Fibroblast of lung (primary cell): ENCODE data around the gene ATF7IP. TPM values are rescaled to one million over a fixed set of nuclear protein-coding genes. Genes with fewer than 3 reads are reported as not detected.
"Not testable (repeated sequence)": the region's sequence is repeated elsewhere in the genome, so short reads cannot be mapped to it uniquely, and the experiment has no call there.

Experiments used
- DNase-seq, 2 donors: peaks; one replicate each; pipeline versions ENCODE4 v3.0.0 to v3.0.0-alpha.2; 2010; ENCODE audit warnings: low read depth in 2 of 2
- H2AFZ ChIP-seq: 2 replicates; pipeline ENCODE4 v1.5.1; 2012; ENCODE audit warnings: low read length, control low read depth, inconsistent platforms
- H3K27ac ChIP-seq: 2 replicates; pipeline ENCODE4 v1.5.1; 2011; ENCODE audit warnings: low read length, control low read depth; ENCODE audit not compliant: insufficient read depth
- H3K27me3 ChIP-seq: 2 replicates; pipeline ENCODE4 v1.5.1; 2011; ENCODE audit warnings: mild to moderate bottlenecking, low read length; ENCODE audit not compliant: control insufficient read depth, insufficient read depth
- H3K36me3 ChIP-seq: 2 replicates; pipeline ENCODE4 v1.5.1; 2011; ENCODE audit warnings: low read length; ENCODE audit not compliant: control insufficient read depth, insufficient read depth
- H3K4me1 ChIP-seq: 2 replicates; pipeline ENCODE4 v1.5.1; 2011; ENCODE audit warnings: low read length; ENCODE audit not compliant: control insufficient read depth, insufficient read depth; ENCODE audit errors: extremely low read depth
- H3K4me2 ChIP-seq: 2 replicates; pipeline ENCODE4 v1.5.1; 2011; ENCODE audit warnings: low read length, control low read depth; ENCODE audit not compliant: insufficient read depth; ENCODE audit errors: extremely low read depth
- H3K4me3 ChIP-seq, 4 experiments: fragments of 200-600 bp in 1 of 4; sonication (generic) in 1 of 4; replicated peaks in 1 of 4; 2 replicates each; pipeline ENCODE4 v1.5.1; 2011 to 2016; ENCODE audit warnings: low read length in 4 of 4, low read depth in 3 of 4, mild to moderate bottlenecking in 3 of 4, control low read depth in 2 of 4, inconsistent platforms in 1 of 4, mixed read lengths in 1 of 4; ENCODE audit not compliant: insufficient read depth in 1 of 4; ENCODE audit errors: control extremely low read depth in 1 of 4
- H3K79me2 ChIP-seq: 2 replicates; pipeline ENCODE4 v1.5.1; 2012; ENCODE audit warnings: mild to moderate bottlenecking, low read length, inconsistent platforms; ENCODE audit not compliant: control insufficient read depth, insufficient read depth
- H3K9ac ChIP-seq: 2 replicates; pipeline ENCODE4 v1.5.1; 2011; ENCODE audit warnings: mild to moderate bottlenecking, low read length, control low read depth; ENCODE audit not compliant: insufficient read depth
- H3K9me3 ChIP-seq: 2 replicates; pipeline ENCODE4 v1.5.1; 2012; ENCODE audit warnings: low read depth, low read length; ENCODE audit not compliant: control insufficient read depth, insufficient read depth
- H4K20me1 ChIP-seq: 2 replicates; pipeline ENCODE4 v1.5.1; 2011; ENCODE audit warnings: low read length; ENCODE audit not compliant: control insufficient read depth, insufficient read depth; ENCODE audit errors: extremely low read depth
- CTCF ChIP-seq, 2 donors: IDR thresholded peaks in 1 of 2; conservative IDR thresholded peaks in 1 of 2; 1 replicate in 1 of 2; 2 replicates in 1 of 2; pipeline ENCODE4 v1.5.1; 2011 to 2012; ENCODE audit warnings: low read length in 2 of 2, control low read depth in 1 of 2, inconsistent platforms in 1 of 2, low read depth in 1 of 2, mild to moderate bottlenecking in 1 of 2
- EZH2 ChIP-seq: IDR thresholded peaks from 2 replicates; pipeline ENCODE4 v1.5.1; 2012; ENCODE audit warnings: low read length, control low read depth, mild to moderate bottlenecking; ENCODE audit errors: missing control alignments
- polyA plus RNA-seq, 2 donors: library from polyadenylated mRNA; depleted of rRNA in 1 of 2; stranded (reverse) in 1 of 2; unstranded in 1 of 2; fragments of >200 nt; gene quantifications; 2 replicates each; pipeline ENCODE4 v1.2.1, GENCODE V29; 2011 to 2012; ENCODE audit warnings: missing spikeins in 1 of 2
- total RNA-seq: library from RNA; depleted of rRNA; stranded (reverse); fragments of >200 nt; gene quantifications from 2 replicates; pipeline ENCODE4 v1.2.1, GENCODE V29; 2014

ATF7IP gene
- total and polyA plus RNA-seq, 2 donors (not counting 1 experiment from before 2014, with no cell fraction given) = 13.1 to 18.0 TPM

DNA sequence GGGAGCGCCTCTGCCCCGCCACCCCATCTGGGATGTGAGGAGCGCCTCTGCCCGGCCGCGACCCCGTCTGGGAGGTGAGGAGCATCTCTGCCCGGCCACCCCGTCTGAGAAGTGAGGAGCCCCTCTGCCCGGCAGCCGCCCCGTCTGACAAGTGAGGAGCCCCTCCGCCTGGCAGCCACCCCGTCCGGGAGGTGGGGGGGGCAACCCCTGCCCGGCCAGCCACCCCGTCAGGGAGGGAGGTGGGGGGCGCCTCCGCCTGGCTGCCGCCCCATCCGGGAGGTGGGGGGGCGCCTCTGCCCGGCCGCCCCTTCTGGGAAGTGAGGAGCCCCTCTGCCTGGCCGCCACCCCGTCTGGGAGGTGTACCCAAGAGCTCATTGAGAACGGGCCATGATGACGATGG lies 10.8 kb upstream of the ATF7IP start:
- H3K79me2 ChIP-seq, H3K27ac ChIP-seq, H3K4me1 ChIP-seq, DNase-seq, H3K36me3 ChIP-seq, H4K20me1 ChIP-seq, H2AFZ ChIP-seq, H3K27me3 ChIP-seq, H3K9me3 ChIP-seq, H3K4me2 ChIP-seq, H3K4me3 ChIP-seq, H3K9ac ChIP-seq: not testable (repeated sequence)

GRCh38 chr12:14356147-14356546 lies 9.3 kb upstream of the ATF7IP start:
- DNase-seq = no peak
- H3K27ac ChIP-seq = no peak overlapping the region
- H3K27me3 ChIP-seq = no peaks in the 10 kb centered on the region
- H3K4me3 ChIP-seq = no peak overlapping the region
- no peaks in the 10 kb centered on the region for H4K20me1 ChIP-seq
- H3K36me3 ChIP-seq = no peaks in the 10 kb centered on the region
- no peak overlapping the region for H3K9ac ChIP-seq
- no peaks in the 10 kb centered on the region for H3K9me3 ChIP-seq
- no peaks in the 10 kb centered on the region for H3K79me2 ChIP-seq
- H3K4me1 ChIP-seq = no peaks in the 10 kb centered on the region
- no peak overlapping the region for H3K4me2 ChIP-seq
- H2AFZ ChIP-seq = no peak overlapping the region
- TF ChIP-seq EZH2 (no peak), CTCF (conservative IDR thresholded peaks at IDR 0.05 in 1 of 2, IDR thresholded peaks at IDR 0.05 in 1 of 2; ENCODE audit: low read depth in 1 of 2, low read length in 2 of 2) (no peak)

DNA sequence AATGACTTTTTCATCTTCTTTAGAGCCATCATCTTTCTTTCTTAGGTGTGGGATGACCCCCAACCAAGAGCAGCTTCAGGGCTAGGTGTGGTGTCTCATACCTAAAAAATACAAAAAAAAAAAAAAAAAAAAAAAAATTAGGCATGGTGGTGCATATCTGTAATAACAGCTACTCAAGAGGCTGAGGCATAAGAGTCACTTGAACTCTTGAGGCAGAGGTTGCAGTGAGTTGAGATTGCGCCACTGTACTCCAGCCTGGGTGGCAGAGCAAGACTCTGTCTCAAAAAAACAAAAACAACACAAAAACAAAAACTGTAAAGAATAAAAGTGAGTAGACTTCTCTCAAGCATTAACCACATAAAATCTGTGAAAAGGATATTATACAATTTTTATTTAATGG lies 8.0 kb upstream of the ATF7IP start:
- Histone ChIP-seq H3K36me3 (no peaks in the 10 kb centered on the region), H3K27me3 (no peaks in the 10 kb centered on the region), H3K4me2 (no peak overlapping the region), H2AFZ (no peak overlapping the region), H3K4me1 (no peaks in the 10 kb centered on the region), H3K9ac (no peak overlapping the region), H3K4me3 (no peak overlapping the region), H3K9me3 (no peaks in the 10 kb centered on the region), H3K27ac (no peak overlapping the region), H4K20me1 (no peaks in the 10 kb centered on the region), H3K79me2 (no peaks in the 10 kb centered on the region)
- no peak for DNase-seq
- TF ChIP-seq CTCF (conservative IDR thresholded peaks at IDR 0.05 in 1 of 2, IDR thresholded peaks at IDR 0.05 in 1 of 2; ENCODE audit: low read depth in 1 of 2, low read length in 2 of 2) (no peak), EZH2 (no peak)
